Urothelium cell line (cell line): Measurements from ENCODE around the gene MPL.

Experiments used
- DNase-seq: peaks from one replicate; pipeline ENCODE4 v3.0.0; 2011; ENCODE audit warnings: low spot score, mixed read lengths
- FAIRE-seq: peaks from 2 replicates; lab custom pipeline; 2011; peaks lifted over from hg19 to GRCh38; lab: Jason Lieb, UNC

Gene MPL

GRCh38 chr1:43305926-43306687 is 31.5 kb upstream of the MPL start:
- FAIRE-seq, result no peak
- DNase-seq, result no peak

- no peak for DNase-seq
- FAIRE-seq, result peak; percentile 13
These were observed 30.7 kb upstream of the MPL start for GRCh38 chr1:43306688-43307457.

- FAIRE-seq, result no peak
- no peak for DNase-seq
These were observed 30.0 kb upstream of the MPL start for GRCh38 chr1:43307458-43308158.

GRCh38 chr1:43308635-43309404 is 28.8 kb upstream of the MPL start:
- no peak for FAIRE-seq
- DNase-seq, result no peak

- FAIRE-seq (no peak), DNase-seq (no peak)
These were observed 28.1 kb upstream of the MPL start for GRCh38 chr1:43309405-43310025.

GRCh38 chr1:43311521-43311920 is 26.1 kb upstream of the MPL start:
- DNase-seq, result no peak
- no peak for FAIRE-seq

- FAIRE-seq (no peak), DNase-seq (no peak)
These were observed 25.4 kb upstream of the MPL start for GRCh38 chr1:43312212-43312623.

- no peak for DNase-seq
- no peak for FAIRE-seq
These were observed 24.7 kb upstream of the MPL start for GRCh38 chr1:43312663-43313515.

GRCh38 chr1:43313771-43314170 is 23.8 kb upstream of the MPL start:
- FAIRE-seq, result peak; percentile 94
- no peak for DNase-seq

- DNase-seq (no peak), FAIRE-seq (no peak)
These were observed 23.4 kb upstream of the MPL start for GRCh38 chr1:43314233-43314632.

- FAIRE-seq (no peak), DNase-seq (no peak)
These were observed 22.1 kb upstream of the MPL start for GRCh38 chr1:43315481-43315880.

- FAIRE-seq (peak; percentile 32), DNase-seq (no peak)
These were observed 21.5 kb upstream of the MPL start for GRCh38 chr1:43315963-43316737.

- DNase-seq, result no peak
- no peak for FAIRE-seq
These were observed 20.7 kb upstream of the MPL start for GRCh38 chr1:43316738-43317520.

GRCh38 chr1:43317817-43318471 is 19.7 kb upstream of the MPL start:
- DNase-seq (no peak), FAIRE-seq (peak; percentile 9)

- DNase-seq, result no peak
- FAIRE-seq, result no peak
These were observed 18.8 kb upstream of the MPL start for GRCh38 chr1:43318831-43319230.

- peak; percentile 9 for FAIRE-seq
These were observed 18.3 kb upstream of the MPL start for GRCh38 chr1:43319288-43319687.

GRCh38 chr1:43319766-43320165 is 17.9 kb upstream of the MPL start:
- DNase-seq (no peak), FAIRE-seq (no peak)

More at GRCh38 chr1:43319288-43319687, 18.3 kb upstream of the MPL start:
- DNase-seq, result no peak
